ENCODE results near the gene S100A6. TPM values are rescaled to one million over a fixed set of nuclear protein-coding genes. Genes with fewer than 3 reads are reported as not detected.

Gene S100A6
- total RNA-seq: 1,352 and 3,810 TPM in 2 replicates

GRCh38 chr1:153535242-153536011, at the start of gene S100A6:
TSS of gene S100A6 (minus strand) at chr1:153535991. CDS start at chr1:153535339, 652 bp downstream.

DNA sequence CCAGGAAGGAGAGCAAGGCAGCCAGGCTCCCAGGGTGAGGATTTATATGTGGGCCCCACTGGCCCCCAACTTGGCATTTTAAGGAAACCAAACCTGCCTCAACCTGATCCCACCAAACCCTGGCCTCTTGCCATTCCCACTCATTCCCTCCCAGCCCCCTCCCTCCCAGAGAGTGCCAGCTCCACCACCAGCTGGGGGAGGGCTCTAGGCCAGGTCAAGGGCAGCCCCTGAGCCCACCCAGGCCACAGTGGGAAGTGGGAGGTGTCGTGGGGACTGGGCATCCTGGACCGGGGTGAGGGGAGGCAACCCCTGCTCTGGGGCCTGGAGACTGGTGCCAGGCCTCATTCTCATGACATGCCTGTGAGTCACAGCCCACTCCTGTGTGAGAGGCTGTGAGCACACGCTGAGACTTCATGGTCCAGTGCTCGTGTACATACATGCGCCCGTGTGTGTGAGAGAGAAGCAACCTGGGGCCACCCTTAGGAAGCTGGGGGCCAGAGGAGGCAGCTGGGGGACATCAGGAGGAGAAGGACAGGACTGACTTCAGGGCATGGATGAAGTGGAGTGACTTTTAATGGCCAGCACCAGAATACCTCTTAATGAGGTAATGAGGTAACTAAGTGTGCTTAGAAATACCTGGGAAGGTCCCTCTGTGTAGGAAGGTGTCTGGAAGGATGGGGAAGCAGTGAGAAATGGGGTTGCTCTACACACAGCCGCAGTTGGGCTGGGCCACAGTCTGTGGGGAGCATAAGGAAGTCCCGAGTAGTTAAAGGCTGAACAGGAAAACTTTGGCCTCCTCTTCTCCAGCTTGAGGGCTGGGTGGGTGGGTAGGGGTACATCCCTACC, 30.0 kb upstream of the S100A6 start, which contains the start of gene S100A2:
Gene S100A2, minus strand, starts transcription at position 316 of the 846 bp plus-strand sequence. CDS start 1,967 bp downstream, outside the sequence.

DNA sequence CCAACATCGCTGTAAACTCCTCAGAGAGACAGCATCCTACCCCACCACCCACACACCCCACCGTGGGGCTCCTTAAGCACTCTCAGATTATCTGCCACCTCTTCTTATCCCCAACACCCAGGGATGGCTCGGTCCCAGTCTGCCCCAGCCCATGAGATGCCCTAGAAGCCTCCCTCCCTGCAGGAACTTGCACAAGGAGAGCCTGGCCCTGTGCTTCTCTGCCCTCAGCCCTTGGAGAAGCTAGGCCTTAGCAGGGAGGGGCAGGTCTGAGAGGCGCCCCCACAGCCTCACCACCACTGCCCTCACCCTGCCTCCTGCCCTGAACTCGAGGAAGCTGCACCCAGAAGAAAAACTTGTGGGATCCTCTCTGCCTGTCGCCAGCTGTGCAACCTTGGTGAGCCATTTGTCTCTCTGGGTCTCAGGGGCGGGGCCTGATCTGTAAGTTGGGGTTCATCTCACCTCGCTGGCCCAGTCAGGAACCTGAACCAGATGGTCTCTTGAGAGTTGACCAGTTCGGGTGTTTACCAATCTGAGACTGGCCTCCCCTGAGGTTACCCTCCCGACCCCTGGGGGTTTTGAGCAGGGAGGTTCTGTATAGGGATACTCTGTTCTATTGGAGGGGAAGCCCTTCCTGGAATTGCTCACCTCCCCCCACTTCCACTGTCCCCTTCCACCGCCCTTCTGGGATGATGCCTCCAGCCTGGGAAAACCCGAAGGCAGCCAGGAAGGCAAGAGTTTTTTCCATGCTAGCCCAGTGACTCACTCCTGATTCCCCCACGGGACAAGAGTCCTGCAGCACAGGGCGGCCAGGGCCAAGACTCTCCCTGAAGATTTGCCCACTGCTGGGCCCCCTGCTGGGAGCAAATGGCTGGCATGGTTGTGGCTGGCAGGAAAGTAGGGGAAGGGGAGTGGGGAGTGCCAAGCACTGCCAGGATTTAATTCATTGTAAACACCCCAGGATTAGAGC, 13.2 kb upstream of the S100A6 start, which contains the start of gene S100A3:
Gene S100A3, minus strand, starts transcription at position 537 of the 967 bp plus-strand sequence. CDS start 773 bp downstream, outside the sequence.

DNA sequence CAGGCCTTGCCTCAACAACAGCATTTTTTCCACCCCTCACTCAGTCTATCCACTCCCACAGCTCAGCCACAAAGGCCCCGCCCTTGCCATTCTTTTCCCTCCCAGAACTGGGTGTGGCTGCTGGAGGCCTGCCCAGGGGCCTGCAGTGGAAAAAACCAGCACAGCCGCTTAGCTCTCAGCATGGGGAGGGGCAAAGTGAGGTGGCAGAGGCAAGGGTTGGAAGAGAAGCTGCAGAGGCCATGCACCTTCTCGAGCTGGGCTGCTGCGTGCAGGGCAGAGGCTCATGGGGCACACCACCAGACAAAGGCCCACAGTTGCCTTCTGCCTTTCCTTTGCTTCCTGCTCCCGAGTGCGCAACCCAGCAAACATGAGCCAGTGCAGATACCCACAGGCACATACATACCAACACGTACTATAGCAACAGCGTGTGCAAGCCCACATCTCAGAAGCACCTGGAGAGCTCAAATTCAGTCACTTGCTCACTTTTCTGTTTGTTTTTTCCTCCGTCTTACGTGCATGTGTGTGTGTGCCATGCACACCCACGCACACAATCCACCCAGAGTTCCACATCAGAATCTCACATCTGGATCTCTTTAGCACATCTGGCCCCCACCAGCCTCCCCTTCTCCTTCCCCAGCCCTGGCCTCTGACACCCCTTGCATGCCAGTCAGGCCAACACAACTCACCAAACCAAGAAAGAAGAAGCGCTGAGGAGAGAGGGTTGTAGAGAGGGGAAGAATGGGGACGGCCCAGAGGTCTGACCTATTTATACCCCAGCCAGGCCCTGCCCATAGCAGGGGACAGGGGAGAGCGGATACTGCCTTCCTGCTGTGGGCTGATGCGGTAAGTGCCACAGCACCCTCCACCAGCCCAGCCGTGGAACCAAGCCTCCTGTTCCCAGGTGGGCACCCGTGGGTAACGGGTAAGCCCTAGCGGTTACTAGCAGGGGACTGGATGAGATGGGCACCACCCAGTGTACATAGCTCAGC, 9.6 kb upstream of the S100A6 start, which contains the start of gene S100A4:
Gene S100A4, minus strand, starts transcription at position 740 of the 989 bp plus-strand sequence. CDS start 1,012 bp downstream, outside the sequence.

DNA sequence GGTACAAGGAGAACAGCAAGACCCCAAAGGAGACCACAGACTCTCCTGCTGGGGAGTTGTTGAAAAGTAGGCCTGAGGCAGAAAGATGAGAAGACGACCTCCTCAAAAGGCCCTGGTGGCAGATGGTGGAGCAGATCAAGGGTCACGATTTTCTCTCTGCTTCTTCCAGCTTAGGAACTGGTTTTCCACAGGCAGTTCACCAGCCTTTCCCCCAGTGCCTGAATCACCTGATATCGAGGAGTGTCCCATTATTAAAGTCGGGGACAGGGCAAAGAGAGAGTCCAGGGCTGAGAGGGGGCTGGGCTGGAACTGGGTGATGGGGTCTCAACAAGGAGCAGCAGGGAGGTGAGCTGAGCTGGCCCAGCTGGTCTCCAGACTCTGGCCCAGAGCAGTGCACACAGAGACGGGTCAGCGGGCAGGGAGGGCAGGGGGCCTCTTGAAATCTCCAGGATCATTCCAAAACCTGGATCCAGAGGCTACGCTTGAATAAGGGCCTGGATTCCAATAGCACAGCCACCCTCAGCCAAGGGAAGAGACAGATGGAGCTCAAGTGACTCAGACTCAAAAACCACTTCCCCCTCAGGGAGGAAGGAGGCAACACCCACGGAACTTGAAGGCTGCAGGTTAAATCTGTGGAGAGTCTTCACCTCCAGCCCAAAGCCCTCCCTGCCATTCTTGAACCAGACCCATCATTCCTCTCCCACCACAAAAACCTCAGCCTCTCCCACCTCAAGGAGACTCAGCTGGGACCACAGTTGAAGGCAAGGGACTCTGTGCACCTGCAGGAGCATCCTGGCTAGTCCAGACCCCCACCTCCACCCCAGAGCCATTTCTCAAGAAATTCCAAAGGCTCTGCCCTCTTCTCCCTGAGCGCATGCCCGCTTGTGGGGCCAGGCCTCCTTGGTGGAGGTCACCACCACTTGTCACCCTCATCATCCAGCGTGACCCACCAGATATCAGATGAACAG, 4.9 kb upstream of the S100A6 start, which contains the start of gene S100A5:
Gene S100A5, minus strand, starts transcription at position 541 of the 968 bp plus-strand sequence. CDS start 743 bp downstream, outside the sequence.

Other genes starting within 250 kb of the S100A6 start
- gene PGLYRP3, start 223.0 kb downstream of the S100A6 start, total RNA-seq: 1.7 TPM in 1 of 2 replicates, not detected in the other
- 0.64 and 1.9 TPM in 2 replicates for gene PGLYRP4, start 187.2 kb downstream of the S100A6 start, total RNA-seq
- 302 and 949 TPM in 2 replicates for gene S100A9, start 178.1 kb downstream of the S100A6 start, total RNA-seq
- gene S100A12, start 160.4 kb downstream of the S100A6 start, total RNA-seq: 1.7 TPM in 1 of 2 replicates, not detected in the other
- 19.4 and 185 TPM in 2 replicates for gene S100A8, start 144.9 kb downstream of the S100A6 start, total RNA-seq
- under 0.01 TPM in 1 of 2 replicates, not detected in the other for gene S100A7A, start 119.5 kb downstream of the S100A6 start, total RNA-seq
- gene S100A7, start 75.3 kb downstream of the S100A6 start, total RNA-seq: 1.4 TPM in 1 of 2 replicates, not detected in the other
- 0.48 TPM in 1 of 2 replicates, not detected in the other for gene S100A5, start 4.9 kb upstream of the S100A6 start, total RNA-seq
- 44.8 and 55.4 TPM in 2 replicates for gene S100A4, start 9.8 kb upstream of the S100A6 start, total RNA-seq
- 7.0 and 11.7 TPM in 2 replicates for gene S100A3, start 13.3 kb upstream of the S100A6 start, total RNA-seq
- gene S100A2, start 29.9 kb upstream of the S100A6 start, total RNA-seq: 975 and 1,509 TPM in 2 replicates
- 969 and 1,207 TPM in 2 replicates for gene S100A16, start 77.1 kb upstream of the S100A6 start, total RNA-seq
- 685 and 1,926 TPM in 2 replicates for gene S100A14, start 80.3 kb upstream of the S100A6 start, total RNA-seq
- gene S100A13, start 91.5 kb upstream of the S100A6 start, total RNA-seq: 58.4 and 79.0 TPM in 2 replicates
- gene S100A1, start 92.4 kb upstream of the S100A6 start, total RNA-seq: not detected in 2 replicates
- 20.5 and 30.1 TPM in 2 replicates for gene CHTOP, start 98.1 kb upstream of the S100A6 start, total RNA-seq
- 53.5 and 60.7 TPM in 2 replicates for gene SNAPIN, start 122.7 kb upstream of the S100A6 start, total RNA-seq
- gene ILF2, start 135.0 kb upstream of the S100A6 start, total RNA-seq: 103 and 208 TPM in 2 replicates
- 0.48 TPM in 1 of 2 replicates, not detected in the other for gene NPR1, start 142.7 kb upstream of the S100A6 start, total RNA-seq
- 12.5 and 14.5 TPM in 2 replicates for gene INTS3, start 192.1 kb upstream of the S100A6 start, total RNA-seq
- 5.1 and 17.9 TPM in 2 replicates for gene SLC27A3, start 239.4 kb upstream of the S100A6 start, total RNA-seq

All from tracheal epithelial cell (primary cell).